OCI-LY3 (cell line): ENCODE measurements around the gene EVA1A.

ENCODE experiments used
- H2AFZ ChIP-seq: fragments of 200-600, 300-600 bp; shearing (Covaris generic); 2 replicates; pipeline ENCODE4 v1.6.0; 2014; ENCODE audit warnings: antibody characterized with exemption, low read depth, low read length
- H3K27ac ChIP-seq: fragments of 200-600, 300-600 bp; sonication (generic); 2 replicates; pipeline ENCODE4 v1.5.1; 2014; ENCODE audit warnings: mild to moderate bottlenecking, low read length, moderate library complexity, mixed read lengths
- H3K27me3 ChIP-seq: fragments of 200-600, 300-600 bp; sonication (generic); 2 replicates; pipeline ENCODE4 v1.6.1; 2014; ENCODE audit warnings: low read depth, low read length, mixed read lengths
- H3K36me3 ChIP-seq: fragments of 200-600, 300-600 bp; sonication (generic); replicated peaks from 2 replicates; pipeline ENCODE3; 2014; ENCODE audit warnings: low read depth, low read length, mixed read lengths
- H3K4me1 ChIP-seq: fragments of 300-600, 200-600 bp; sonication (generic); 2 replicates; pipeline ENCODE4 v1.6.1; 2014; ENCODE audit warnings: low read length, mixed read lengths
- H3K4me2 ChIP-seq: fragments of 200-600, 300-600 bp; sonication (generic); 2 replicates; pipeline ENCODE4 v1.6.1; 2014; ENCODE audit warnings: low read length, mixed read lengths
- H3K4me3 ChIP-seq: fragments of 300-600, 200-600 bp; sonication (generic); 2 replicates; pipeline ENCODE4 v1.5.1; 2014; ENCODE audit warnings: antibody characterized with exemption, mild to moderate bottlenecking, low read length, moderate library complexity
- H3K79me2 ChIP-seq: fragments of 300-600, 200-600 bp; shearing (Covaris generic); 2 replicates; pipeline ENCODE4 v1.6.1; 2014; ENCODE audit warnings: mild to moderate bottlenecking, low read length, mixed read lengths
- H3K9ac ChIP-seq: fragments of 300-600, 200-600 bp; shearing (Covaris generic); 2 replicates; pipeline ENCODE4 v1.6.0; 2014; ENCODE audit warnings: mild to moderate bottlenecking, low read length, moderate library complexity
- H3K9me3 ChIP-seq: fragments of 200-600, 300-600 bp; shearing (Covaris generic); 2 replicates; pipeline ENCODE4 v1.6.1; 2014; ENCODE audit warnings: low read length, mixed read lengths; ENCODE audit not compliant: insufficient read depth
- H4K20me1 ChIP-seq: fragments of 200-600, 300-600 bp; sonication (generic); 2 replicates; pipeline ENCODE4 v1.6.1; 2016; ENCODE audit warnings: low read length, mixed read lengths; ENCODE audit not compliant: insufficient read depth
- CTCF ChIP-seq: fragments of 200-600, 300-600 bp; sonication (generic); IDR thresholded peaks from 2 replicates; pipeline ENCODE4 v1.5.1; 2014; ENCODE audit warnings: antibody characterized with exemption, low read length, low read depth
- EZH2phosphoT487 ChIP-seq: fragments of 200-600 bp; shearing (Covaris generic); IDR thresholded peaks from 2 replicates; pipeline ENCODE4 v1.6.1; 2018; ENCODE audit warnings: antibody characterized with exemption, mixed run types, low read depth

EVA1A gene

GRCh38 chr2:75450068-75450467, 110.7 kb downstream of the EVA1A start:
- Histone ChIP-seq H3K79me2 (no peaks in the 10 kb centered on the region), H3K36me3 (no peaks in the 10 kb centered on the region), H3K4me3 (no peak overlapping the region), H3K27ac (no peak overlapping the region), H3K9me3 (peaks cover 5% of the 10 kb centered on the region; the same call in 1 of the 2 replicates), H3K4me2 (no peak overlapping the region), H4K20me1 (no peaks in the 10 kb centered on the region), H3K27me3 (no peaks in the 10 kb centered on the region), H3K4me1 (peaks cover 13% of the 10 kb centered on the region), H2AFZ (no peak overlapping the region), H3K9ac (no peak overlapping the region)
- TF ChIP-seq EZH2phosphoT487: no peak
- TF ChIP-seq CTCF: no peak

- no peak overlapping the region for H3K4me3 ChIP-seq
- TF ChIP-seq CTCF (no peak), EZH2phosphoT487 (no peak)
- no peaks in the 10 kb centered on the region for H3K79me2 ChIP-seq
- peaks cover 5% of the 10 kb centered on the region; the same call in 1 of the 2 replicates for H3K9me3 ChIP-seq
- H3K36me3 ChIP-seq: no peaks in the 10 kb centered on the region
- no peaks in the 10 kb centered on the region for H4K20me1 ChIP-seq
- H2AFZ ChIP-seq: no peak overlapping the region
- no peaks in the 10 kb centered on the region for H3K4me1 ChIP-seq
- no peaks in the 10 kb centered on the region for H3K27me3 ChIP-seq
- no peak overlapping the region for H3K9ac ChIP-seq
- H3K4me2 ChIP-seq: no peak overlapping the region
- no peak overlapping the region for H3K27ac ChIP-seq
Measured at GRCh38 chr2:75447176-75447575, 113.6 kb downstream of the EVA1A start.
